ENCODE data around the gene PCCA.

GRCh38 chr13:100537486-100537885 lies 448.6 kb downstream of the PCCA start:
- TF ChIP-seq POLR2AphosphoS5 (IDR thresholded peaks at IDR 0.05) (no peak), CTCF (IDR thresholded peaks at IDR 0.05) (no peak), POLR2A (IDR thresholded peaks at IDR 0.05) (no peak)
